NOMO-1 treated with DMSO at 0.1 percent for 48 hours (cell line): ENCODE data around the gene POLR1A.

Experiments
- DNase-seq: peaks from one replicate; lab custom pipeline; 2025; ENCODE audit not compliant: unreplicated experiment; lab: John Stamatoyannopoulos, UW

The POLR1A gene

DNA sequence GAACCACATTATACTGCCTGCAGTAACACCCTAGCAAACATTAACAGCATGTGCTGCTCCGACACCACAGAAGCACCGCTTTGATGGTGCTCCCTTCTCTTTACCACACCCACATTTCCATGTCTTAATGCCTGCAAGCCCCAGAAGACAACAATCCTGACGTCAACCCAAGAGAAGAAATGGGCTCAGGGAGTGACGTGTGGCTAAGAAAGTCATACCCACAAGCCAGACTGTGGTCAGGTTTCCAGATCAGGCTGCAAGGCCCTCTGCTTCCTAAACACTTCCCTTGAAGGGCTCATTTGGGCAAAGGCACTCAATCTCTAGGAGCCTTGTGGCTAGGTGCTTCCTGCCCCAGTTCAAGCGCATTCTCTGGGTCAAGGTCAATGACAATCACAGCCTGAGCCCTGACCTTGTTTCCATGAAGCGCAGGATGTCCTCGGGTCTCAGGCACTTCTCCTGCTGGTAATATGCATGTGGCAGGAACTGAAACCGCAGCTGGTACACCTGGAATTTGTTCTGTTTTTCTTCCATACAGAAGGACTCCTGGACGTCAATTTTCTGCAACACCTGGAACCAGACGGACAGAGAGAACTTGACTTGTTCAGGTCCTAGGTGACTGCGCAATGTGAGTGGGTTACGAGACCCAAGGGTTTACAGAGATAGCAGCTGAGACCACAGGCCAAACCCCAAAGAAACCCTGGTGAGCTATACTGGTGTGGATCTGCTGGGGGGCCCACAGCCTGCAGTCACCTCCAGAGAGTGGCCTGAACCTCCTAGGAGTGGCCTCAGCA is 67.2 kb downstream of the POLR1A start:
- DNase-seq, result peak; percentile 35

GRCh38 chr2:86037795-86038192 is 67.9 kb downstream of the POLR1A start:
- no peak for DNase-seq

- DNase-seq, result no peak
These were observed 68.4 kb downstream of the POLR1A start for GRCh38 chr2:86037141-86037794.

DNA sequence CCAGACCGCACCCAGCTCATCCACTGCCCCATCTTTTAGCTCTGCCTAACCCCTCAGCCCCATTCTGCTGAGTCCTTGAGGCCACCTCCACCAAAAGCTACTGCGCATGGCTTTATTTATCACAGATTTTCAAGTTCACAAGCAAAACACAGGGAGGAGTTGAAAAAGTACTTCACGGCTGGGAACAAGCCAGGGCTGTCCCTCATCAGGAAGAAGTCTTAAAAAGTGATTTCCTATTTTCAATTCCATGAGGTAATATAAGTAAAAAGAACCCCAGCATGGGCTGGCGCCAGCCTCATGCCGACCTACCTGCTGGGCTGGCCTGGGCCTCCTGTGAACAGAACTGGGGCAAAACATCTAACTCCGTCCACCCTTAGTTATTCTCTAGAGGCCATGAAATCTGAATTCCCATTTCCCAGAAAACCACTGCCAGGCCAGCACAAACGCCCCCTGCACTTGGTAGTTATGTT is 69.0 kb downstream of the POLR1A start:
- DNase-seq, result no peak

- peak; percentile 87 for DNase-seq
These were observed 69.6 kb downstream of the POLR1A start for GRCh38 chr2:86035883-86036668.

GRCh38 chr2:86035376-86035882 is 70.3 kb downstream of the POLR1A start:
- no peak for DNase-seq

DNA sequence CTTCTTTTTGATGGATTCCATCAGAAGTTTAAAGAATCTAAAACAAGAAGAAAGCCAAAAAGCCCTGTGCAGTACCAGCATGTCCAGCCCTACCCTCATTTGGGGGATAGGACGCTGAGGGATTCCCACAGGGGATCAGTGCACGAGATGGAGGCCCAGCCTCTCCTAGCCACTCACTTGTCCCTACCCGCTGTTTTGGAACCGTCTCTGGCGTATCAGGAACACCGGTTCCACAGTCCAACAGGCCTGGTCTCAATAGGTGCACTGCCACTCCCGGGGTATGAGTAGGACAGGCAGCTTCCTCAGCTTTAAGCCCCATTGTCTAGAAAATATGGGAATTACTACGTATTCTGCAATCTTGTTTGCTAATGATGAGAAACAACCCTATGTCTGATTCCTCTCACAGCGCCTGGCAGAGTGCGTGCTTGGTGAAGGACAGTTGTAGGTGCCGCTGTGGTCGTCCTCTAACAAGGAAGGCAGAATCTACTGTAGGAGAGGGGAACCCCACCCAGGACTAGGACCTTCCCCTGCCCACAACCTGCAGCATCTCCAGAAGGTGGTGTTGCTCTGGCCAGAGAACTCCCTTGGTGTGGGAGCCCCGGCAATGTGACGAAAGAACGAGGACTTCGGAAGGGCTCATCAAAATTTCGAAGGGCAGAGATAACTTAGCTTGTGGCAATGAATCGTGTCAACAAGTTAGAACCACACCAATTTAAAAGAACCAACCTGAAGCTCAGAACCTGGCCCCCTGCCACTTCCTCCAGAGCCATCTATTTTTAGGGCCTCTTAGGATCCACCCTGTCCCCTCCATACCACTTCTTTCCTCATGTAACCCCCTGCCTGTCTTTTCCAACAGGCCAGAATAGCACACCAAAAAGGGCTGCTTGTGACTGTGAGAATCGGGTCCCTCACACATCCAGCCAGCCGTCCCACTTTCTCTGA is 71.7 kb downstream of the POLR1A start:
- no peak for DNase-seq

GRCh38 chr2:86032861-86033595 is 72.7 kb downstream of the POLR1A start:
- no peak for DNase-seq

GRCh38 chr2:86031606-86032005 is 74.1 kb downstream of the POLR1A start:
- DNase-seq, result no peak

- DNase-seq, result no peak
These were observed 74.5 kb downstream of the POLR1A start for GRCh38 chr2:86031151-86031550.

- DNase-seq, result no peak
These were observed 75.8 kb downstream of the POLR1A start for GRCh38 chr2:86029873-86030272.

- DNase-seq, result no peak
These were observed 76.8 kb downstream of the POLR1A start for GRCh38 chr2:86028766-86029381.

DNA sequence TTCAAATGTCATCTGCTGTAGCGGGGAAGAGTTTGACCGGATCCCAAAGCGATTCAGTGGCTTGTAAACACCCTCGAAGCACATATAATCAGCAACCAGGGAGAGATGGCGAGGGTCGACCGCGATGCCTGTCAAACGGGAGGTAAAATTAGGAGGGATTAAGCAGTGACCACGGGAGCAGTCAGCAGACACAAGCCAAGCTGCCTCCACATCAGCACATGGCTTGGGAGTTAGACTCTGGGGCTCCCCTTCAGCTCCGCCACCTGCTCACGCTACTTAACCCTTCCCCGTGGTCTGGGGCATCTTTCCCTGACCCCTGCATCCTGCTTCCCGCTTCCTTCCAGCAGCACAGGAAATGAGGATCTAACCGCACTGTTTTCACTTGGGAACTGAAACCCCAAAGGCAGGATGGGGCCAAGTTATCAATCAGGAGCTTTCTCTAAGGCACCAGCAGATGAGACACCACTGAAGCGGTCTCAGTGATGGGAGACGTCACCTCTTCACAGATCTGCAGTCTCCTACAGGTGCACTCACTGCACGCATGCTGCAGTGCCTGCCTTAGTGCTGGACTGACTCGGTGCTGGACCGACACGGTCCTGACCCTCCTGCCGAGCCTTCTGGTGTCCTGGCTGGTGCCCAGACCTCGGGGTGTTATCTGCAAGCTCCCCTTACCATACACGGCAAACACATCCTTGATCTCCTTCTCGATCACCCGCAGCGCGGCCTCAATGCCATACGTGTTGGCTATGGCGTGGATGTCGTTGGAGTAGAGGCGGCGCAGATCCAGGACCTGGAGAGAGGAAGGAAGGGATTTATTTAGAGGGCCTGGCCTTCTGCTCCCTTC is 77.5 kb downstream of the POLR1A start:
- no peak for DNase-seq

- DNase-seq, result no peak
These were observed 78.3 kb downstream of the POLR1A start for GRCh38 chr2:86027196-86027921.

GRCh38 chr2:86026744-86027065 is 79.0 kb downstream of the POLR1A start:
- DNase-seq, result no peak

GRCh38 chr2:86025976-86026743 is 79.5 kb downstream of the POLR1A start:
- no peak for DNase-seq

GRCh38 chr2:86025229-86025820 is 80.4 kb downstream of the POLR1A start:
- DNase-seq, result no peak
